NCI-H187 (cell line): ENCODE data around the gene VWDE.

Experiments used
- DNase-seq, 2 experiments: peaks; one replicate each; lab custom pipeline; 2025; lab: John Stamatoyannopoulos, UW

VWDE gene

DNA sequence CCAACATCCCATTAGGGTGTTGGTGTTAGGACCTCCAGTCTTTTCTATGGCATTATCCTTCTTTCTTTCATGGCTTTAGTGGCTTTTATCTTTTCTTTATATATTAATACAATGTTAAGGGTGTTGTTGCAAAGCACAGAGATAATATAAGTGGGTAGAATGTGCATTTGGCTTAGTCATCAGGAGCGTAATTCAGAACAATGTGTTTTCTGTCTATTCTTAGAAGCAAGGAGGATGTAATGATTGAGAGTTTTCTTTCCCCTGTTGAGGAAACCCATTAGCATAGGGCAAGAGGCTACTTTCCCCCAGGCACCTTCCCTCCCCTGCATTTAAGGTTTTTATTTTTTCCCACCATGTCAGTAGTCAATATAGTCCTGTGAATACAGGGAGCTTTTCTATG is 112.9 kb downstream of the VWDE start:
- no peak for DNase-seq

DNA sequence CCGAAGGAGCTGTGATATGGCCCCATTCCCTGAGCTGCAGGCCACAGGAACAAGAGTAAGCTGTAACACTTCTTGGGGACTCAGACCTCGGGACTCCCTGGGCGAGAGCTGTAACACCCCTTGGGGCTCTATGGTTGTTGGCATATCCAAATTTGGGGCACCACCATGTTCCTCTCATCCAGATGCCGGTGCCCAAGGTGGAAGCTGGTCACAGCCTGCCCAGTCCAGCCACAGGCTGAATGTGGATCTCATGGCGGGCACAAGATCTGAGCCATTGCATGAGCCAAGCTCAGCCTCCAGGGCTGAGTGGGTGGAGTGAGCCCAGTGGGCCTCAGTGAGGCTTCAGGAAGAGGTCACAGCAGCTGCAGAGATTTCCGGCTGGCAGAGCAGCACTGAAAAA is 113.7 kb downstream of the VWDE start:
- no peak for DNase-seq

DNA sequence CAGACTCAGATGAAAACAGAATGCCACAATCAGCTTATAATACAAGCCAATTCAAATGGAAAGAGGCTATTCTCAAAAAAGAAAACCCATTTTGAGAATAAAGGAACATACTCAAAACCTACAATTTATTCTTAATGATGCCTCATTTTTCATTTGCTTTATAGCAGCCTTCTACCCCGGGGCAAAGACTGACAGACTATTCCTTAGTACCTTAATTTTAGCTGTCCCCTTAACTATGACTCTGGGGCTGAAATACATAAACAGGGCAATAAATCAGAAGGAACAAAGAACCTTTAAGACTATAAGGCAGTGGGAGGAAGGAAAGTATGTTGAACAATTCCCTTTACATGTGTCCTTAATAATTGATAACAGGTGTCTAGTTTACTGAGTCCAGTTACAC is 115.8 kb downstream of the VWDE start:
- DNase-seq = no peak

DNA sequence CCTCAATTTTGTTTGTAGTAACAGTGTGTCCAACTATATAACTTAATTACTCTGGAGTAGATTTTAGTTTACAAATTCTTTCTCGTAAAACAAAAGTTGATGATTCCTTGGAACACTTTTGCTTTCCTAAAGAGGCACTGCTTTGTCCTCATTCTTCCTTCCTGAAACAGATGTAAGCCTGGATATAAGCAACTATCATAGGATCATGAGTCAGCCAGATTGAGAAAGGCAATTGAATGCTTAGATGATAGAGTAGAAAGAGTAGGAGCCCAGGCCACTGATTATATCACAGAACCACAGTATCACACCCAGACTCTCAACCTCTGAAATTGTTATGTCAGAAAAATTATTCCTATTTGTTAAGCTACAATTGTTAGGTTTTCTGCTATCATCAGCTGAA is 122.6 kb downstream of the VWDE start:
- DNase-seq = no peak
